B cell (primary cell): ENCODE results near the gene PDIA2. TPM values are rescaled to one million over a fixed set of nuclear protein-coding genes. Genes with fewer than 3 reads are reported as not detected.

Source experiments
- ATAC-seq: fragments of 200-7000 bp; cut with Tn5 transposase; one replicate; pipeline ENCODE4 v1.10.0; 2021; ENCODE audit warnings: low read depth, mild to moderate bottlenecking, moderate number of reproducible peaks, moderate library complexity
- CTCF ChIA-PET: fragments of 350-600 bp; sonication (Branson Sonifier 250); formaldehyde crosslinking; loops from one replicate; lab custom pipeline; 2021; ENCODE audit warnings: antibody characterized with exemption, inconsistent platforms; lab: Charles Lee
- POLR2A ChIA-PET: fragments of 350-600 bp; sonication (Branson Sonifier 250); formaldehyde crosslinking; loops from one replicate; lab custom pipeline; 2021; ENCODE audit warnings: antibody characterized with exemption; lab: Charles Lee
- DNase-seq: peaks from one replicate; pipeline ENCODE4 v3.0.0; 2013
- H2AFZ ChIP-seq: 2 replicates; pipeline ENCODE4 v1.6.1; 2012; ENCODE audit warnings: mild to moderate bottlenecking, low read depth, low read length; ENCODE audit not compliant: insufficient read depth, poor library complexity, severe bottlenecking
- H3K27ac ChIP-seq, 2 donors: 1 replicate in 1 of 2; 2 replicates in 1 of 2; pipeline ENCODE4 v1.5.1; 2012 to 2013; ENCODE audit warnings: low read length in 2 of 2, mild to moderate bottlenecking in 2 of 2, moderate library complexity in 1 of 2
- H3K27me3 ChIP-seq, 4 experiments: fragments of 200-600 bp in 1 of 4; sonication (generic) in 1 of 4; replicated peaks in 1 of 4; 1 replicate in 2 of 4; 2 replicates in 2 of 4; pipeline versions ENCODE4 v1.6.1 to v1.7.0; 2013 to 2016; ENCODE audit warnings: low read length in 3 of 4, mild to moderate bottlenecking in 2 of 4, mixed read lengths in 1 of 4, moderate library complexity in 1 of 4; ENCODE audit not compliant: insufficient read depth in 4 of 4, control insufficient read depth in 3 of 4; ENCODE audit errors: control extremely low read depth in 1 of 4
- H3K36me3 ChIP-seq, 2 experiments: replicated peaks in 1 of 2; 1 replicate in 1 of 2; 2 replicates in 1 of 2; pipeline versions ENCODE4 v1.6.1 to v1.7.1; 2013; ENCODE audit warnings: low read length in 1 of 2; ENCODE audit not compliant: insufficient read depth in 2 of 2, control insufficient read depth in 1 of 2; ENCODE audit errors: control extremely low read depth in 1 of 2, extremely low read depth in 1 of 2
- H3K4me1 ChIP-seq, 2 donors: fragments of 200-600 bp in 1 of 2; sonication (generic) in 1 of 2; 1 replicate in 1 of 2; 2 replicates in 1 of 2; pipeline versions ENCODE4 v1.5.1 to v1.6.1; 2013 to 2017; ENCODE audit warnings: low read length in 2 of 2; ENCODE audit not compliant: control insufficient read depth in 2 of 2, insufficient read depth in 2 of 2
- H3K4me2 ChIP-seq: replicated peaks from 2 replicates; pipeline ENCODE3; 2012; ENCODE audit warnings: mild to moderate bottlenecking, low read depth, low read length; ENCODE audit not compliant: poor library complexity, severe bottlenecking
- H3K4me3 ChIP-seq, 5 experiments: fragments of 200-600 bp in 1 of 5; sonication (generic) in 1 of 5; 1 replicate in 3 of 5; 2 replicates in 2 of 5; pipeline versions ENCODE4 v1.5.1 to v1.7.0; 2011 to 2016; ENCODE audit warnings: low read length in 4 of 5, mild to moderate bottlenecking in 4 of 5, low read depth in 2 of 5, control low read depth in 1 of 5, moderate library complexity in 1 of 5; ENCODE audit not compliant: insufficient read depth in 1 of 5; ENCODE audit errors: control extremely low read depth in 1 of 5, extremely low read depth in 1 of 5
- H3K79me2 ChIP-seq: fragments of 200-600 bp; sonication (generic); one replicate; pipeline ENCODE4 v1.6.0; 2016; ENCODE audit warnings: low read length; ENCODE audit not compliant: control insufficient read depth, insufficient read depth
- H3K9ac ChIP-seq: fragments of 200-600 bp; sonication (generic); 2 replicates; pipeline ENCODE4 v1.6.1; 2017; ENCODE audit warnings: mild to moderate bottlenecking, low read length, moderate library complexity
- H3K9me3 ChIP-seq, 3 donors: one replicate each; pipeline versions ENCODE4 v1.6.1 to v1.7.1; 2013; ENCODE audit warnings: low read length in 2 of 3; ENCODE audit not compliant: control insufficient read depth in 2 of 3, insufficient read depth in 1 of 3; ENCODE audit errors: control extremely low read depth in 1 of 3
- H4K20me1 ChIP-seq: 2 replicates; pipeline ENCODE4 v1.6.0; 2012; ENCODE audit warnings: mild to moderate bottlenecking, low read length; ENCODE audit not compliant: insufficient read depth, control insufficient read depth, poor library complexity, severe bottlenecking
- H3K27ac Mint-ChIP-seq: one replicate; pipeline ENCODE4 v1.8.0; 2021; ENCODE audit warnings: mixed read lengths
- H3K27me3 Mint-ChIP-seq: one replicate; pipeline ENCODE4 v1.8.0; 2021; ENCODE audit warnings: mixed read lengths
- H3K4me1 Mint-ChIP-seq: one replicate; pipeline ENCODE4 v1.8.0; 2021; ENCODE audit warnings: mixed read lengths
- H3K4me3 Mint-ChIP-seq: one replicate; pipeline ENCODE4 v1.8.0; 2021; ENCODE audit warnings: mixed read lengths
- H3K9me3 Mint-ChIP-seq: one replicate; pipeline ENCODE4 v1.8.0; 2022; ENCODE audit warnings: mixed read lengths; ENCODE audit not compliant: insufficient read depth
- CTCF ChIP-seq: fragments of 200-600 bp; IDR thresholded peaks from one replicate; pipeline ENCODE4 v1.8.0; 2022; ENCODE audit warnings: antibody characterized with exemption, mild to moderate bottlenecking
- EZH2 ChIP-seq: IDR thresholded peaks from 2 replicates; pipeline ENCODE4 v1.6.1; 2012; ENCODE audit warnings: borderline replicate concordance, low read depth, mild to moderate bottlenecking, moderate library complexity, low read length; ENCODE audit not compliant: insufficient read depth, poor library complexity, severe bottlenecking
- WGBS: methylation state at CpG from one replicate; pipeline ENCODE4 v1.1.5; 2013; ENCODE audit warnings: missing lambda C conversion rate; ENCODE audit not compliant: insufficient coverage; 5-methylcytosine and 5-hydroxymethylcytosine counted together
- intact Hi-C: fragments of 100-400 bp; cut with micrococcal nuclease; formaldehyde crosslinking; loops from one replicate; pipeline ENCODE4 v1.10.0; 2022
- polyA plus RNA-seq: library from polyadenylated mRNA; depleted of rRNA; stranded (reverse); fragments of >200 nt; gene quantifications from 2 replicates; pipeline ENCODE4 v1.2.3, GENCODE V29; 2012
- total RNA-seq, 2 donors: library from RNA; stranded (reverse); fragments of 120-200 nt in 1 of 2; gene quantifications; 1 replicate in 1 of 2; 2 replicates in 1 of 2; pipeline versions ENCODE4 v1.2.3 to v1.2.4, GENCODE V29; 2013 to 2022

PDIA2 gene
- total and polyA plus RNA-seq, 2 donors (not counting 1 experiment from before 2014, with no cell fraction given) = 0.06 TPM; not detected in 1

DNA sequence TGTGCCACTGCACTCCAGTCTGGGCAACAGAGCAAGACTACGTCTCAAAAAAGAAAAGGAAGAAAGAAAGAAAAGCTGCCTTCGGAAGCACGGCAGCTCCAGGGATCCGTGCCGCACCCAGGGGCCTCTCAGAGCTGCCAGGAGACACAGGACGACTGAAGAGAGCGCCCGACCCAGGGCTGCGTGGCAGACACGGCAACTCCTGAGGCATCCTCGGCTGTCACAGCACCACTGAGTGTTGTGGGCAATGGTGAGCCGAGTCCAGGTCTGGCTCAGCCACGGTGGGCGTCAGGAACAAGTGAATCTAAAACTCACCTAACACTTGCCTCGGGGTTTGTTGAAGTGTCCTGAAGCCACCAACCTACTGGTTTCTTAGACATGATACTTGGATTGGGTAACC, 28.8 kb downstream of the PDIA2 start:
- peaks cover 6% of the 10 kb centered on the region for H3K4me1 Mint-ChIP-seq

DNA sequence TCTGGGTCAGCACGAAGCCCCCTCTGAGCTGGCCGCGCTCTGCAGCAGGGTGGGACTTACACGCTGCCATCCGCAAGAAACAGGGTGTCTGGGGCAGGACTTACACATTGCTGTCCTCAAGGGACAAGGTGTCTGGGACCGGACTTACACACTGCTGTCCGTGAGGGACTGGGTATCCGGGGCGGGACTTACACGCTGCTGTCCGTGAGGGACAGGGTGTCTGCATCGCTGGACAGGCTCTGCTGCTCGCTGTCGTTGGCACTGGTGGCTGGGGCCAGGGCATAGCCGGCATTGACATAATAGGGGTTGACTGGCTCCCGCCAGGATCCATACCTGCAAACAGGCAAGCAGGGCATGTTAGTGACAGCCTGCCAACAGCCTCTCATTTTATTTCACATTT, 31.4 kb downstream of the PDIA2 start:
- TF ChIP-seq EZH2 (no peak), CTCF (no peak)
- Histone ChIP-seq H2AFZ (no peak overlapping the region), H3K9ac (no peak overlapping the region), H3K4me2 (no peak overlapping the region), H3K27ac (no peak overlapping the region), H3K79me2 (peaks cover 79% of the 10 kb centered on the region), H3K36me3 (peaks cover 1 to 50% of the 10 kb centered on the region in 2 experiments), H3K4me3 (no peak overlapping the region), H3K9me3 (no peaks in the 10 kb centered on the region), H3K27me3 (no peaks in the 10 kb centered on the region), H4K20me1 (peaks cover 74% of the 10 kb centered on the region), H3K4me1 (no peaks in the 10 kb centered on the region)
- peaks cover 3% of the 10 kb centered on the region for H3K4me1 Mint-ChIP-seq
- intact Hi-C loops = no loop called here
- ATAC-seq (no peak), DNase-seq (peak; percentile 5)
- POLR2A ChIA-PET = no interaction called here
- H3K27ac Mint-ChIP-seq = no peak overlapping the region
- CTCF ChIA-PET = no interaction called here
- H3K4me3 Mint-ChIP-seq = no peak overlapping the region
- WGBS = 97% methylated on average over 16 of the region's 16 CpGs
- no peaks in the 10 kb centered on the region for H3K9me3 Mint-ChIP-seq
- H3K27me3 Mint-ChIP-seq = no peaks in the 10 kb centered on the region

More for the DNA sequence above, 28.8 kb downstream of the PDIA2 start:
- Histone ChIP-seq H3K36me3 (peaks cover 1 to 45% of the 10 kb centered on the region in 2 experiments), H4K20me1 (peaks cover 61% of the 10 kb centered on the region), H3K79me2 (peaks cover 61% of the 10 kb centered on the region), H2AFZ (no peak overlapping the region), H3K4me2 (no peak overlapping the region), H3K9ac (no peak overlapping the region), H3K4me1 (no peaks in the 10 kb centered on the region), H3K27ac (no peak overlapping the region), H3K4me3 (no peak overlapping the region), H3K9me3 (no peaks in the 10 kb centered on the region), H3K27me3 (no peaks in the 10 kb centered on the region)
- intact Hi-C loops = no loop called here
- ATAC-seq (no peak), DNase-seq (no peak)
- ChIA-PET POLR2A (no interaction called here), CTCF (no interaction called here)
- Mint-ChIP-seq H3K9me3 (no peaks in the 10 kb centered on the region), H3K27ac (no peak overlapping the region), H3K4me3 (no peak overlapping the region), H3K27me3 (no peaks in the 10 kb centered on the region)
- no peak for TF ChIP-seq EZH2
- 98% methylated on average over 15 of the region's 15 CpGs for WGBS
